HCT116 (cell line): ENCODE results near the gene CCNJL. TPM values are rescaled to one million over a fixed set of nuclear protein-coding genes. Genes with fewer than 3 reads are reported as not detected.

ENCODE experiments used
- ATAC-seq: fragments of 200-7000 bp; cut with Tn5 transposase; 2 replicates; pipeline ENCODE4 v1.9.1; 2020; ENCODE audit warnings: mild to moderate bottlenecking, moderate library complexity
- BruUV-seq: library from RNA; stranded (reverse); fragments of 400-500 nt; replicated peaks from 2 replicates; lab custom pipeline; 2021; lab: Mats Ljungman, UMichigan
- CTCF ChIA-PET: fragments of 300-600 bp; sonication (Branson Sonifier 250); formaldehyde crosslinking; loops from one replicate; lab custom pipeline; 2021; ENCODE audit warnings: antibody characterized with exemption; lab: Charles Lee
- POLR2A ChIA-PET: fragments of 300-600, 350-600 bp; sonication (Branson Sonifier 250); formaldehyde crosslinking; loops from one replicate; lab custom pipeline; 2021; ENCODE audit warnings: antibody characterized with exemption; lab: Charles Lee
- RAD21 ChIA-PET, 2 experiments: fragments of 300-600 bp; sonication (Branson Sonifier 250); formaldehyde crosslinking; loops; one replicate each; lab custom pipeline; 2023; ENCODE audit warnings: low total read pairs in 2 of 2; ENCODE audit not compliant: uncharacterized antibody in 2 of 2, unreplicated experiment in 2 of 2, low non-redundant PET in 1 of 2; lab: Charles Lee
- DNase-seq: peaks from one replicate; pipeline ENCODE4 v3.0.0-alpha.2; 2010; ENCODE audit warnings: low read depth, low spot score
- H2AFZ ChIP-seq: fragments of 200-600 bp; shearing (Covaris generic), sonication (generic); 2 replicates; pipeline ENCODE4 v1.6.1; 2017; ENCODE audit warnings: low read depth, mixed run types, mixed read lengths, antibody characterized with exemption, low read length; ENCODE audit not compliant: poor library complexity, severe bottlenecking
- H3K27ac ChIP-seq: 2 replicates; pipeline ENCODE4 v1.5.1; 2012; ENCODE audit warnings: low read depth, low read length
- H3K27me3 ChIP-seq: fragments of 200-600 bp; sonication (generic); 2 replicates; pipeline ENCODE4 v1.6.1; 2016; ENCODE audit warnings: mixed run types, low read length, mixed read lengths; ENCODE audit not compliant: insufficient read depth
- H3K36me3 ChIP-seq, 2 experiments: fragments of 200-500 bp in 1 of 2; fragments of 200-600 bp in 1 of 2; sonication (Bioruptor generic) in 1 of 2; sonication (generic) in 1 of 2; 2 replicates each; pipeline versions ENCODE4 v1.5.1 to v1.6.1; 2014 to 2016; ENCODE audit warnings: low read length in 2 of 2, inconsistent platforms in 1 of 2, mixed read lengths in 1 of 2, mixed run types in 1 of 2; ENCODE audit not compliant: insufficient read depth in 2 of 2, control insufficient read depth in 1 of 2
- H3K4me1 ChIP-seq, 2 experiments: fragments of 200-600 bp in 1 of 2; sonication (generic) in 1 of 2; 2 replicates each; pipeline versions ENCODE4 v1.5.1 to v1.6.1; 2012 to 2017; ENCODE audit warnings: low read length in 2 of 2, inconsistent platforms in 1 of 2, mild to moderate bottlenecking in 1 of 2, mixed read lengths in 1 of 2, mixed run types in 1 of 2, moderate library complexity in 1 of 2; ENCODE audit not compliant: insufficient read depth in 2 of 2, control insufficient read depth in 1 of 2
- H3K4me2 ChIP-seq: fragments of 200-600 bp; sonication (generic); 2 replicates; pipeline ENCODE4 v1.6.1; 2017; ENCODE audit warnings: mixed run types, low read length, mixed read lengths
- H3K4me3 ChIP-seq, 2 experiments: fragments of 200-600 bp in 1 of 2; sonication (generic) in 1 of 2; replicated peaks in 1 of 2; 2 replicates each; pipeline ENCODE4 v1.5.1; 2011 to 2016; ENCODE audit warnings: low read length in 2 of 2, control low read depth in 1 of 2, low read depth in 1 of 2, mild to moderate bottlenecking in 1 of 2, mixed read lengths in 1 of 2, mixed run types in 1 of 2
- H3K79me2 ChIP-seq: fragments of 200-600 bp; sonication (generic); 2 replicates; pipeline ENCODE4 v1.6.1; 2017; ENCODE audit warnings: mild to moderate bottlenecking, mixed run types, low read length, moderate library complexity, mixed read lengths; ENCODE audit not compliant: insufficient read depth
- H3K9ac ChIP-seq: fragments of 200-600 bp; sonication (generic); 2 replicates; pipeline ENCODE4 v1.6.1; 2016; ENCODE audit warnings: low read length, mixed read lengths
- H3K9me2 ChIP-seq: fragments of 200-600 bp; sonication (generic), shearing (Covaris generic); 2 replicates; pipeline ENCODE4 v1.6.1; 2017; ENCODE audit warnings: mixed run types, mild to moderate bottlenecking, moderate library complexity; ENCODE audit not compliant: insufficient read depth
- H3K9me3 ChIP-seq, 2 experiments: fragments of 200-500 bp in 1 of 2; fragments of 200-600 bp in 1 of 2; sonication (Bioruptor generic) in 1 of 2; sonication (generic) in 1 of 2; 2 replicates each; pipeline ENCODE4 v1.6.1; 2014 to 2017; ENCODE audit warnings: low read length in 2 of 2, mixed read lengths in 2 of 2, inconsistent platforms in 1 of 2, low read depth in 1 of 2, mild to moderate bottlenecking in 1 of 2, mixed run types in 1 of 2, moderate library complexity in 1 of 2; ENCODE audit not compliant: control insufficient read depth in 1 of 2, insufficient read depth in 1 of 2
- H4K20me1 ChIP-seq: fragments of 200-600 bp; sonication (generic), shearing (Covaris generic); 2 replicates; pipeline ENCODE4 v1.6.1; 2017; ENCODE audit warnings: mixed run types, mild to moderate bottlenecking, moderate library complexity; ENCODE audit not compliant: insufficient read depth
- ATF3 ChIP-seq: IDR thresholded peaks from 2 replicates; pipeline ENCODE4 v1.6.1; 2012
- CBX3 ChIP-seq: IDR thresholded peaks from 2 replicates; pipeline ENCODE4 v1.6.1; 2012; ENCODE audit warnings: low read depth
- CEBPB ChIP-seq: IDR thresholded peaks from 2 replicates; pipeline ENCODE4 v1.6.1; 2012; ENCODE audit warnings: low read depth
- CTCF ChIP-seq, 3 experiments: fragments of 200-600 bp in 1 of 3; sonication (generic) in 1 of 3; IDR thresholded peaks in 2 of 3; conservative IDR thresholded peaks in 1 of 3; 2 replicates each; pipeline ENCODE4 v1.5.1; 2012 to 2017; ENCODE audit warnings: low read depth in 2 of 3, low read length in 2 of 3, antibody characterized with exemption in 1 of 3, borderline replicate concordance in 1 of 3, control low read depth in 1 of 3, mild to moderate bottlenecking in 1 of 3, mixed read lengths in 1 of 3, mixed run types in 1 of 3, moderate library complexity in 1 of 3; ENCODE audit not compliant: insufficient read depth in 1 of 3
- EZH2 ChIP-seq: fragments of 200-600 bp; sonication (generic); IDR thresholded peaks from 2 replicates; pipeline ENCODE4 v1.6.1; 2017; ENCODE audit warnings: antibody characterized with exemption, mixed run types
- FOSL1 ChIP-seq: IDR thresholded peaks from 2 replicates; pipeline ENCODE4 v1.6.1; 2012; ENCODE audit warnings: low read depth
- RAD21 ChIP-seq: IDR thresholded peaks from 2 replicates; pipeline ENCODE4 v1.6.1; 2012; ENCODE audit warnings: low read depth, mild to moderate bottlenecking
- SIN3A ChIP-seq: IDR thresholded peaks from 2 replicates; pipeline ENCODE4 v1.6.1; 2012; ENCODE audit warnings: low read depth
- SP1 ChIP-seq: IDR thresholded peaks from 2 replicates; pipeline ENCODE4 v1.6.1; 2012; ENCODE audit warnings: low read depth
- SRF ChIP-seq: IDR thresholded peaks from 2 replicates; pipeline ENCODE4 v1.6.1; 2012; ENCODE audit warnings: low read depth
- ZBTB33 ChIP-seq: IDR thresholded peaks from 2 replicates; pipeline ENCODE4 v1.6.1; 2011; ENCODE audit warnings: mild to moderate bottlenecking, low read length, moderate library complexity; ENCODE audit not compliant: insufficient replicate concordance; ENCODE audit errors: extremely low read depth
- ZFX ChIP-seq: fragments of 450-650 bp; IDR thresholded peaks from 2 replicates; pipeline ENCODE4 v1.6.1; 2017
- ZNF274 ChIP-seq: fragments of 200-500 bp; sonication (Bioruptor generic); IDR thresholded peaks from 2 replicates; pipeline ENCODE4 v1.6.1; 2014; ENCODE audit warnings: mild to moderate bottlenecking, low read depth, low read length, inconsistent platforms
- intact Hi-C: fragments of 100-400 bp; cut with micrococcal nuclease; formaldehyde crosslinking; loops from 2 replicates; pipeline ENCODE4 v1.10.0; 2022
- total RNA-seq: library from RNA; stranded (reverse); gene quantifications from one replicate; pipeline ENCODE4 v1.2.1, GENCODE V29; 2021; ENCODE audit not compliant: unreplicated experiment

The CCNJL gene
- total RNA-seq, 1 experiment from 2014 or later = 2.9 TPM

- no TSS peak for BruUV-seq
- Histone ChIP-seq H3K36me3 (no peaks in the 10 kb centered on the region), H3K27ac (no peak overlapping the region), H3K9ac (no peak overlapping the region), H3K9me2 (no peaks in the 10 kb centered on the region), H3K4me3 (no peak overlapping the region), H3K79me2 (no peaks in the 10 kb centered on the region), H4K20me1 (no peaks in the 10 kb centered on the region), H3K27me3 (no peaks in the 10 kb centered on the region), H3K4me1 (peaks cover 0 to 5% of the 10 kb centered on the region in 2 experiments; a peak in 1 of 4 replicates), H3K4me2 (no peak overlapping the region), H2AFZ (no peak overlapping the region), H3K9me3 (no peaks in the 10 kb centered on the region)
- ATAC-seq = no peak
- DNase-seq = no peak
- ChIA-PET RAD21 (no interaction called here), CTCF (no interaction called here), POLR2A (no interaction called here)
- no peak for TF ChIP-seq SP1
- no peak for TF ChIP-seq RAD21
- TF ChIP-seq EZH2 = no peak
- no peak for TF ChIP-seq SRF
- TF ChIP-seq ATF3 = no peak
- no peak for TF ChIP-seq CBX3
- TF ChIP-seq CTCF (IDR thresholded peaks at IDR 0.05 in 2 of 3, conservative IDR thresholded peaks at IDR 0.05 in 1 of 3; ENCODE audit: borderline replicate concordance in 1 of 3, insufficient read depth in 1 of 3, low read depth in 2 of 3, low read length in 2 of 3) = no peak
- TF ChIP-seq ZNF274 = no peak
- intact Hi-C loops = no loop called here
Measured at GRCh38 chr5:160306696-160307095, 5.7 kb downstream of the CCNJL start.

- Histone ChIP-seq H3K36me3 (no peaks in the 10 kb centered on the region), H3K9me3 (no peaks in the 10 kb centered on the region), H2AFZ (no peak overlapping the region), H3K4me3 (no peak overlapping the region), H3K27ac (no peak overlapping the region), H3K9ac (no peak overlapping the region), H4K20me1 (no peaks in the 10 kb centered on the region), H3K79me2 (no peaks in the 10 kb centered on the region), H3K27me3 (no peaks in the 10 kb centered on the region), H3K4me1 (0 out of 4 replicates have a peak, but pooled peaks cover 0 to 4% of the 10 kb centered on the region in 2 experiments), H3K4me2 (no peak overlapping the region), H3K9me2 (no peaks in the 10 kb centered on the region)
- ATAC-seq = no peak
- no TSS peak for BruUV-seq
- intact Hi-C loops = no loop called here
- ChIA-PET CTCF (no interaction called here), RAD21 (no interaction called here), POLR2A (interaction anchor here (1.2 kb wide), 1 partner anchor 10 kb away, joined by 3 read pairs; no protein-coding TSS in a partner anchor)
- no peak for DNase-seq
- TF ChIP-seq CBX3 = no peak
- no peak for TF ChIP-seq CEBPB
- no peak for TF ChIP-seq SIN3A
- TF ChIP-seq CTCF (IDR thresholded peaks at IDR 0.05 in 2 of 3, conservative IDR thresholded peaks at IDR 0.05 in 1 of 3; ENCODE audit: borderline replicate concordance in 1 of 3, insufficient read depth in 1 of 3, low read depth in 2 of 3, low read length in 2 of 3) = no peak
- TF ChIP-seq ZFX = no peak
- no peak for TF ChIP-seq ATF3
- TF ChIP-seq FOSL1 = no peak
- no peak for TF ChIP-seq SP1
- no peak for TF ChIP-seq ZBTB33
Measured at GRCh38 chr5:160305319-160305718, 7.0 kb downstream of the CCNJL start.
